GM21786 (cell line): ENCODE data around the gene ACTN1.

Experiments
- ATAC-seq: cut with Tn5 transposase; IDR thresholded peaks from one replicate; pipeline ENCODE4 v1.9.1; 2021; ENCODE audit not compliant: unreplicated experiment

Gene ACTN1

DNA sequence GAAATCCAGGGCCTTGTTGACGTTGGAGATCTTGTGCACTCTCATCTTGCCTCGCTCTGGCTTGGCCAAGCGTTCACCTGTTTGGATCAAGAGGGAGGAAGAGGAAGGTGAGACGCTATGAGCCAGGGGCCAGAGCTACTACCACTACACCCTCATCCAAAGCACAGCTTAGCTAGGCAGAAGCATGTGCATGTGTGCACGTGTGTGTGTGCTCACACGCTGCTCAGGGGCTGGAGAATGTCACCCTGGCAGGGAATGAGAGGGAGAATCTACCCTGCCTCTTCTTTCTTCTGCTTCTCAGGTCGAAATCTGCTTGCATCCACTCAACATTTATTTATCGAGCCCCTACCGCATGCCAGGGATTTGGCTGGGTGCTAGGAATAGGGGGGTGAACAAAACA is 58.1 kb downstream of the ACTN1 start:
- ATAC-seq: no peak

DNA sequence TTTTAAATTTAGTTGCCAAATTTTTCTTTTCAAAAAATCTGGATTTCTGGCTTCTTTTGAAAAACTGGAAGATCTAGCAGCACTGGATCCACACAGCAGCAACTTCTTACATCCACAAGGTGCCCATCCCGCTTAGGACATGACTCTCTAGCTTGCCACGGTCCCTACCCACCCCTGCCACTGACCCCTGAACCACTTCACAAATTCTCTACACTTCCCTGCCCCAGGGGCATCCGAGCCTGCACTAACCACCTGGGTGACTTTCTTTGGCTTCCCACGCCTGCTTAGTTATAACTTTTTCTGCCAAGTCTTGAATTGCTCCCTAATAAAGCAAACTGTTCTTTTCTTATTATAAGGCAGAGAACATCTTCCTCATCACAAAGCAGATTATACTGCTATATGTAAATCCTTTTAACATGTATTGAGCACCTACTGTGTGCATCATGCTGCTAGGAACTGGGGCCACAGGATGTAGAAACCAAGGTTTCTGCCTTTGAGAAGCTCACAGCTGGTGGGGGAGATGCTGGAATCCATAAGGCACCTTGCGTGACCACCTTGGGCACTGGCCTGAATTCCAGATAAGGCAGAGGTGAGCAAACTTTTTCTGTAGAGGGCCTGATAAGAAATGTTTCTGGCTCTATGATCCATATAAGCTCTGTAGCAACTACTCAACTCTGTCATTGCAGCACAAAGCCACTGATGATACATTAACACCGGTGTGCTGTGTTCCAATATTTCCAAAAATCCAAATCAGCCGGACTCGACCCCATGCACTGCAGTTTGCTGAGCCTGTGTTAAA is 59.8 kb downstream of the ACTN1 start:
- no peak for ATAC-seq

DNA sequence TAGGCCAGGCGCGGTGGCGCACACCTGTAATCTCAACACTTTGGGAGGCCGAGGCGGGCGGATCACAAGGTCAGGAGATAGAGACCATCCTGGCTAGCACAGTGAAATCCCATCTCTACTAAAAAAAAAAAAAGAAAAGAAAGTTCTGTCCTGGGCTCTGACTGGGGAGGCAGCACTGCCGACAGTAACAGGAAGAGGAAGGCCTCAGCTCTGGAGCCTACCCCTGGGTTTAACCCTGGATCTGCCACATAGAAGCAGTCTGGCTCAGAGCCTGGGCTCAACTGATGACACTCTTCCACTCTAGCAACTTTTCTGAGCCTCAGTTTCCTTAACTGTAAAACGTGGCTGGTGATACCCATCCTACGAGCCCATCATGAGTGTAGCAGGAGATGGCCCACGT is 60.5 kb downstream of the ACTN1 start:
- no peak for ATAC-seq

DNA sequence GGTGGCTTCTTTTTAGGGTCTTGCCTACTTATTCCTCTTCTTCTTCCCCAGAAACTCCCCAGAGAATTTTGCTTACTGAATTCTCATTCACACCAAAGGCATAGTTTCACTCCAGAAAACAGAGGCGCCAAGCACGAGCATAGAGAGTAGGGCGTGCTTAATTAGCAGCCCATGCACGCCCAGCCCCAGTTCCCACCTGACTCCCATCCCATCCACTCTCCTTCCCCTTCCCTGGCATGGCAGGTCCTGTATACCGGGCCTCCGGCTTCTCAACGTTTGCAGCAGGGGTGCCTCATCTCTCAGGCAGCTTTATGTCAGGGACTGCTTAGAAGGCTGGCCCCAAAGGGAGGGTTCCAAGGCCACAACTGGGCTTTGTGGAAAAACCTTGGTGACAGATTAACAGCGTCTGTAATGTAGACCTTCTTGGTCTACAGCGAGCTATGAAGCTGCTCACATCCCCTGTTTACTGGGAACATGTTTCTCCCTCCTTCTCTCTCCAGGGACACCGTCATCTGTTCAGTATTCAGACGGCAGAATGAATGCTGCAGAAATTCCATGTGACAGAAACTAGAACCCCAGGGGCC is 62.7 kb downstream of the ACTN1 start:
- no peak for ATAC-seq

DNA sequence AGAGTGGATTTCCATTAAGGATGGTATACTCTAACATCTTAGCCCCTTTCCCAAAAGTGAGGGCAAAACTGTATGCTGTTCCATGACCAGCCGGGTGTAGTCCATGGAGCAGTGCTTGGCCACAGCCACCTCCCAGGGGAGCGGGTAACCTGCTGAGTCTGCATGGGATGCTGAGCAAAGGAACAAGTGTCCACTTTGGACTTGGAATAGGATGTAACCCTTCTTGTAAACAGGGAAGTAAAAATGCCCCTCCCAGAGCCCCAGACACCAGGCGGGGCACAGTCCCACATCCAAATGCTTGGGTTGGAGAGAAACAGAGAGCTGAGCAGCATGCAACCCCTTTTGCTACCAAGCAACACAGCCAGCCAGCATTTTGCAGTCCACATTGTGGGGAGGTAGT is 65.6 kb downstream of the ACTN1 start:
- ATAC-seq: no peak

DNA sequence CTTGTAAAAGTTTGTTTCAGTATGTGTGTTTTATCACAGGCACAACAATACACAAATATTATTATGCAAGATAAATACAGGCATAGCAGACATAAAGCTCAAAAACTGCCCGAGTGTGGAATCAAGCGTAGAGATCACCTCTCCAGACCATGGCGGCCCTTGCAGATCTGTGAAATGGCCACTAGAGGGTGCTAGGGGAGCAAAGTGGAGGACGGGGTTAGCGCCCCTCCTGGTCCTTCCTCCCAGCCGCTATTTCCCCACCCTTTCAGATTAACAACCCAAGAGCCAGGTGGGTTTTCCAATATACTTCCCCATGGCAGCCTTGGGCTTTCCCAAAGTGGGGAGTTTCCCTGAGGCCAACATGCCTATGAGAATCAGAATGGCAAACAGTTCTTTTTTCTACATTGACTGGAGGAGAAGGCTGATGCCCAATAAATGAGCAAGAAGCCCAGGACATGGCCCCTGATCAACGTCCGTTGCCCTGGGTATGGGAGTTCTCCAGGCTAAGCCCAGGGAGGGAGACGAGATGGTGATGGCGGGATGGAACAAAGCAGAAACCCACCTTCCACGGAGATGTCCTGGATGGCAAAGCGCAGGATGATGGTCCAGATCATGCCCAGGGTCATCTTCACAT is 67.4 kb downstream of the ACTN1 start:
- peak; percentile 58 for ATAC-seq

DNA sequence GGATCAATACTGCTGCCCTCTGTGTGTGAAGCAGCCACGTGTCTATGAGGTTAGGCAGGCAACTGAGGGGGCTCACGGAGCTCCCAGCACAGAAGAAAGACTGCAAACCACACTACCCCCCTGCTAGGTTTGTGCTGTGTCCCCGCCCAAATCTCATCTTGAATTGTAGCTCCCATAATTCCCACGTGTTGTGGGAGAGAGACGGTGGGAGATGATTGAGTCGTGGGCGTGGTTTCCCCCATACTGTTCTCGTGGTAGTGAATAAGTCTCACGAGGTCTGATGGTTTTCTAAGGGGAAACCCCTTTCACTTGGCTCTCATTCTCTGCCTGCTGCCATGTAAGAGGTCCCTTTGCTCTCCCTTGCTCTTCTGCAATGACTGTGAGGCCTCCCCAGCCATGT is 68.6 kb downstream of the ACTN1 start:
- ATAC-seq: no peak

DNA sequence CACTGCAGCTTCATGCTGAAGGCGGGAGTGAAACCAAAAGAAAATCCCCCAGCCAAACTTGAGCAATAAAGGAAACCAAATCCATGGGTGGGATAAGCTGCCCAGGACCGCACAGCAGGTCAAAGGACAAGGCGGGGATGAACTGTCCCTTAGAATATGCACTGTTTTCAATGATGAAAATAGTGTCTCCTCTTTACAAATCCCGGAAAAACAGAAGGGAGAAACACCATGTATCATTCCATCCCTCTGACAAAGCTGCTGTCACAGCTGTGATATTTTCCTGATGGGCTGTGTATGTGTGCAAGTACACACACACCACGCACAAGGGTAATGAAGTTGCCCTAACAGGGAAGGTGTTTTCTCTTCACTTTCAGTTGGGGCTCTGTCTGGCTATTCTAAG is 70.3 kb downstream of the ACTN1 start:
- ATAC-seq: no peak

DNA sequence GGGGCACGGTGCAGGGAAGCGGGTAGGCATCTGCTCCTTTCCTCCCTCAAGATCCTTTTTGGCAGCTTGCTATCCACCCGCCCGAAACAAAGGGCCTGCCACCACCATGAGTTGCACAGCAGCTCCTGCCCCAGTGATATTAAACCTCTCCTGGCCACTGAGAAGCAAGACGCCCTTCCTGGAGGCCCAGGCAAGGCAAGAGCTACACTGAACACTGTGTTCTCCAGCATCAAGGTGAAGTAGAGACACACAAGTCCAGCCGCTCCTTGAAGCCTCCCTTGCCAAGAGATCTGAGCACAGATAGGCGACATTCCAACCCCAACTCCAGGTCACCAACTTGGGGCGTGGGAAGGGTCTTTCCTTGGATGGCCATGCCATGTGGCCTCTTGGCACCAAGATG is 70.9 kb downstream of the ACTN1 start:
- no peak for ATAC-seq

DNA sequence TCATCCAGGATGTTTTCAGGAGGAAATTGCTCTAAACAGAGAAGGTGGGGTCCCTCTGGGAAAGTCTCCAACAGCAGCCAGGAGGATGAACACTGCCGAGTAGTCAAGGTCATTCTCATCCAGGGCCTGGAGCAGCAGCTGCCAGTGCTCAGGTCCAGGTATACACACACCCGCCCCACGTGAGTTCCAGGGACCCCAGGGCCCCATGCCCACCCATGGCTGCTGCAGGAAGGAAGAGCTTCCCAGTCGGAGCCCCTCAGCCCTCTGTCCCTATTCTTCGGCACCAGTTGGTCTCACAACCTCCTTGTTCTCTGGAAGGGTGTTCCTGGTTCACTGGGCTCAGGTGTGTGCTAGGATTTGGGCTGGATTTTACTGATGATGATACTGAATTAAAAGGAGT is 72.7 kb downstream of the ACTN1 start:
- ATAC-seq: no peak

DNA sequence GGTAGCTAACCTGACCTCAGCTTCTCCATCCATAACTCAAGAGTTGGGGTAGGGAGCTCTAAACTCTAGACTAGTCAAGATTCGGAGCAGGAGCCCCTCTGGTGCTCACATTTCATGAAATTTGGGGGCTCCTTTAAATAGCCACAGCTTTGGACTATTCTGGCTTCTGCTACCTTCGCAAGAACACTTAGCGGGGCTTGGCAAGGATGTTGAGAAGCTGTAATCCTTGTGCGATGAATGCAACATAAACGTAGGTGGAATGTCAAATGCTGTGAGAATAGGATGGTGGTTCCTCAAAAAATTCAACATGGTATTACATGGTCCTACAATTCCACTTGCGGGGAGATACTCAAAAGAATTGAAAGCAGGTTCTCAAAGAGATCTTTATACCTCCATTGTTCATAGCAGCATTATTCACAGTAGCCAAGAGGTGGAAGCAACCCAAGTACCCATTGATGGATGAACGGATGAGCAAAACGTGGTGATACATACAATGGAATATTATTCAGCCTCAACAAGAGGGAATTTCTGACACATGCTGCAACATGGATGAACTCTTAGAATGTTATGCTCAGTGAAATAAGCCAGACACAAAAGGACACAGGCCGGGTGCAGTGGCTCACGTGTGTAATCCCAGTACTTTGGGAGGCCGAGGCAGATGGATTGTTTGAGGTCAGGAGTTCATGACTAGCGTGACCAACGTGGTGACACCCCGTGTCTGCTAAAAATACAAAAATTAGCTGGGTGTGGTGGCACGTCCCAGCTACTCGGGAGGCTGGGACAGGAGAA is 73.8 kb downstream of the ACTN1 start:
- ATAC-seq: no peak

DNA sequence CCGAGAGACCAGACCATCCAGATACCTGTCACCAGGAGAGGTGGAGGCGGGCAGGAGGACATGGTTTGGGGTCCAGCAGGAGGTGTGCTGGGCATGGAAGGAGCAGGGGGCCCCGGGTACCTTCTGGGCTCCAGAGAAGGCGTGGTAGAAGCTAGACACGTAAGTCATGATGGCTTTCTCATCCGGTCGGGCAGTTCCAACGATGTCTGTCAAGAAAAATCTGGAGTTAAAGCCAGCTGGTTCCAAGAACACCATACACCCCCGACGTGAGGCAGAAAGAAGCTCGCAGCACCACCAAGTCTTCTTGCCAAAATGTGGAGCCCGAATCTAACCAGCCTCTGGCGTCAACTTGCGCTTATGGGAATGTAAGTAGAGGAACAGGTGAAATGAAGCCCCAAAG is 76.7 kb downstream of the ACTN1 start:
- no peak for ATAC-seq

DNA sequence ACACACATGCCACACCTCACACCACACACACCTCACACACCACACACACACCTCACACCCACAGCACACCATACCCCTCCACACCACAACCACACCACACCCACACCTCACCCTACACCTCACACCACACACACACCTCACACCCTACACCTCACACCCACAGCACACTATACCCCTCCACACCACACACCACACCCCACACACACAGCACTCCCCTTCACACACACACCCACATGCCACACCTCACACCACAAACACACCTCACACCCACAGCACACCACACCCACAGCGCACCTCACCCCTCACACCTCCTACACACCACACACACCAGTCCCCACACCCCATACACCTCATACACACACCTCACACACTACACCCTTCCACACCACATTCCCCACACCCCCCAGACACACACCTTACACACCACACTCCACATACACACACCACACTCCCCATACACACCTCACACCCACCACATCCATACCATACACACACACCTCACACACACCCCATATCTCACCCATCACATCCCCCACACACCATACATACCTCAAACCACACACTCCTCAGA is 80.0 kb downstream of the ACTN1 start:
- ATAC-seq: no peak

DNA sequence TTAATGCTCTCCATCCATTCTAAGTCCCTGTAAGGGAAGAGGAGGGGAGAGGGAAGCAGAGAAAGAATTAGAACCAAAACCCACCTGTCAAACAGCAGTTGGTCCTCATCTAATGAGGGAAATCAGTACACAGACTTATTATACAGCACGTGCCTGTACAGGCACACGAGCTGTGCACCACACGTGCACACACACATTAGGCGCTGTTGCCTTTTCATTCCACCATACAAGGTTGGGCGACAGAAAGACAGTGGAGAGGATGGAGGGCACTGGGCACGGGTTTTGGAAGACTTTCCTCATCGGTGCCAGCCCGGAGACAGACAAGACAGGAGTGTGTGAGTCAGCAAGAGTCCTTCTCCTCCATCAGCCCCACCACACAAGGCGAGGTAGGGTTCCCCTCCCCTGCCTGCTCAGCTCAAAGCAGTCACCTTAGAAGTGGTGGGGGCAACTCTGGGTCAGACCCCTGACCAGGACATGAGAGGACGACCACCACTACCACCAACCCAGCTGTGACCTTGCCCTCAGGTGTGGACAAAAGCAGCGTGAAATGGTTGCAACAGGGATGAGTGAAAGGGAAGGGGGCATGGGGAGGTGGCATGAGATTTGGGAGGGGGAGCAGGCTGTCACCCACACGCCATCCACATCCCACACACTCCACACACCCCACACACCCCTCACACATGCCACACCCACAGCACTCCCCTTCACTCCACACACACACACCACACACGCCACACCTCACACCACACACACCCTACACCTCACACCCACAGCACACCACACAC is 80.7 kb downstream of the ACTN1 start:
- ATAC-seq: no peak

DNA sequence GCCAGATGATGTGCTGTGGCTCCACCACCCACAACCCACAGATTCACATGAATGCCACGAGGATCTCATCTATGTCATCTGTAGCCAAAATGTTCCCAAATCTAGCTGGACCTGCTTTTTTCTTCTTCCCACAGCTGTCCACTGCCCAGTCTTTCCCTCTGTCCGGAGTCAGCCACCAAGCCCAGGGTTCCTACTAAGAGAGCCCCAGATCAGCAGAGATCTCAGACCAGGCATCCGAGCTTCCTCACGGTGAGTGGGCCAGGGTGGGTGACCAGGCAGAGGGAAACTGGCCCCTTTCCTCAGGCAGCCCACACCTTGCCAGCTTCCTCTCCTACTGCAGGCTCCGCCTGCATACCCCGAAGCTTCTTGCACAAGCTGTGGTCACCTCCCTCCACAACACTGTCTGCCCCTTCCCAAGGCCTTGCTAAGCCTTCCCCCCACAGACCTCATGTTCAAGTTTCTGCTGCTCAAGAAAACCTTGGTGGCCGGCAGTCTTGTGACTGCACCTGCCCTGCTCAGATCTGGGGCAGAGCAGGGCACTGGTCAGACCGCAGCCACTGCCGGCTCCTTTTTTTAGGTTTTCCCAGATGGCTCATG is 81.4 kb downstream of the ACTN1 start:
- no peak for ATAC-seq

DNA sequence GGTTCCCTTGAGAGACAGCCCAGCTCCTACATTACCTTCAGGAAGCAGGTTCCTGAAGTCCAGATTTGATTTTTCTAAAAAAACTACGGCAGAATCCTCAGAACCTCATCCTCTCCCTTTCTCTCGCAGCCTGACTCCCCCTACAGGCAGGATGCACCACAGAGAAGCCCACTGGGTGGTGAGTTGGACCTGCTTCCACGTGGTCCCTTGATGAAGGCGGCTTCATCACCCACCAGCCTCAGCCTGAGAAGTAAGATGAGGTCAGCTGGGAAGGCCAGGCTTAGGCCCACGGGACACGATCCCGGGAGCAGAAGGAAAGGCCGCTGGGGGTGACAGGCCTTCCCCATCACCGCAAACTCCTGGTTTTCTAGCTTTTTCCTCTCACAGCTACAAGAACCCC is 83.0 kb downstream of the ACTN1 start:
- ATAC-seq: no peak

DNA sequence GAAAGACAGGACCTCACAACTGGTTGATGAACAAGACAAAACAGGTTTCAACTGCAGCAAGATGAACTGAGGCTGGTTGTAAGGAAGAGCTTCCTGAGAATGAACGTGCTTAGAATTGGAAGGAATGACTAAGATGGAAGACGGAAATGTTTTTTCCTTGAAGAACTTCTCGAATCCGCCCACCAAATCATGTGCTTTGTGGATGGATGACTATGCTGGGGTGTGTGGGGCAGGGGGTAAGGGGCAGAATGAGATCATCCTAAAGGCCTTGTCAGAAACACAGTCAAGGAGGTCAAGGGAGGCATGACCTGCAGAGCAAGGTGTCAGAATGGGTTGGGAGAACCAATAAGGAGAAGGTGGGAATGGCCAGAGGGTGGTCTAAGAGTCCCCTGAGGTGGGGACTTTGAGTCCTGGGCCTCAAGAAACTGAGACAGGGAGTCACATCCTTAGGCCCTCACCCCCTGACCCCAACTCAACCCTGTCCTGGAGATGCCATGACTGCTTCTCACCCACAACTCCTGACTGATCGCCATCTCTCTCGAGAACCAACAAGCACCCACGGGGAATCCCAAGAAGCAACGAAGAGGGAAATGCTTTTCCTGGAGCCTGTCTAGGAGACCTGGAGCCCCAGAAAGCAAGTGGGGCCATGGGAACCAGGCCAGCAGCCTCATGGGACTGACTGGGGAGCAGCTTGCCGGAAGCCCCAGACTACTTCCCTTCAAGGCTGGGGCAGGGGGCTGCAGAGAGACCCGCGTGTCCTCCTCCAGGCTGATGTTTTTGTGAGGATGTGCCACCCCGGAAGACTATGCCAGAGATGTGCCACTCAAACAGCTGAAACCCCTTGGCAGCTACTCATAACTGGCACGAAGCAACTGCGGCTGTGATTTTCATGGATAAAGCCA is 84.0 kb downstream of the ACTN1 start:
- ATAC-seq: no peak

DNA sequence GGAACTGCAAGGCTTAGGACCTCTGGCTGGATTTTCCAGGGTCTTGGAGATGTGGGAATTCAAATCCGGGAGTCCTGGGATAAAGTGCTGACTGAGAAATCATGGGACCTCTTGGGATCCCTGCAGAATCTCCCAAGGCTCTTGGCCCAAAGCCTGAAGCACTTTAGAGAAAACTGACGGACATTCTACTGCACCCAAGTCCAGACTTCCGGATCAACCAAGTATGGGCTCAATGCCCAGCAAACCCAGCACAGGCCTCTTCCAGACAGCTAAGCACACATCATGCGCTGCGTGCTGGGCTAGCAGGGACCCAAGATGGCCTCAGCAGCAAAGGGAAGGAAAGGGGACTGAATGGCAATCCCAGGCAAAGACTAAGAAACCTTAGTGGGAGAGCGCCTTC is 85.0 kb downstream of the ACTN1 start:
- no peak for ATAC-seq

DNA sequence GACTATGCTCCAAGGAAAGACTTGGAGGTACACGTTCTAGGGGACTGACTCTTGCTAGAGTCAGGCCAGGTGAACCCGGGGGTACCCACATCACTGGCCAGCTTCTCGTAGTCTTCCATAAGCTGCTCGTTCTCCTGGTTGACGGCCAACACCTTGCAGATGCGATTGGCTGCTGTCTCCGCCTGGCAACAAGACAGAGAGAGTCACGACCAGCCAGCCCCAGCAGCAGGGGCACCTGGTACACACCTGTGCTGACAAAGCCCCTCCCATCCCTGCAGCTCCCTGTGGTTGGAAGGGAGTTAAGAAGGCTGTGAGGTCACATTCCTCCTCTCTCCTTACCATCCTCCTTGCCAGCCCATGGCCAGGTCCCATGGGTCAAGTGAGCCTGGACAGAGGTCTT is 85.5 kb downstream of the ACTN1 start:
- no peak for ATAC-seq
